ENCODE measurements around the gene FN3K. TPM values are rescaled to one million over a fixed set of nuclear protein-coding genes. Genes with fewer than 3 reads are reported as not detected.
A peak's percentile ranks its signal among the peaks of the same experiment; 100 is the strongest.

FN3K gene
- total RNA-seq, 1 experiment from 2014 or later = 28.3 TPM

GRCh38 chr17:82690786-82691489 is 44.5 kb upstream of the FN3K start:
- H4K20me1 ChIP-seq (ENCODE audit: control insufficient read depth, insufficient read depth, insufficient read length) = no peaks in the 10 kb centered on the region
- H2AFZ ChIP-seq (ENCODE audit: low read length) = no peak overlapping the region
- no peaks in the 10 kb centered on the region for H3K79me2 ChIP-seq (ENCODE audit: insufficient read depth, low read length)
- 0 out of 4 replicates have a peak, but pooled peaks cover 0 to 2% of the 10 kb centered on the region in 2 experiments for H3K4me1 Mint-ChIP-seq
- no peak for DNase-seq
- no peaks in the 10 kb centered on the region for H3K27me3 ChIP-seq (ENCODE audit: insufficient read depth, low read length)
- peak overlapping the region; percentile 3 for H2BK20ac ChIP-seq (ENCODE audit: low read depth, low read length, poor library complexity, severe bottlenecking)
- H3K27ac ChIP-seq (ENCODE audit: insufficient read length, low read depth, low read length) = no peak overlapping the region
- H3K27me3 Mint-ChIP-seq (ENCODE audit: low read depth) = peaks cover 21% of the 10 kb centered on the region
- H4K8ac ChIP-seq (replicated peaks; ENCODE audit: insufficient read length, low read depth, low read length) = no peak overlapping the region
- no peak overlapping the region for H3K9ac ChIP-seq (ENCODE audit: extremely low read depth, insufficient read length, low read length)
- no peak overlapping the region for H2BK15ac ChIP-seq (ENCODE audit: low read depth, low read length)
- H3K18ac ChIP-seq (ENCODE audit: insufficient read length, low read depth, low read length) = no peak overlapping the region
- H3K9me3 ChIP-seq (ENCODE audit: control insufficient read depth, low read depth, low read length) = no peaks in the 10 kb centered on the region
- no peak overlapping the region for H3K27ac Mint-ChIP-seq
- H3K4me3 Mint-ChIP-seq = no peak overlapping the region
- no peak overlapping the region for H3T11ph ChIP-seq (ENCODE audit: low read length)
- peaks cover 0 to 8% (median 7%) of the 10 kb centered on the region in 3 experiments; a peak in 4 of 7 replicates for H3K36me3 Mint-ChIP-seq (ENCODE audit: insufficient read depth in 1 of 3, low read depth in 3 of 3)
- H4K5ac ChIP-seq (ENCODE audit: insufficient read length, low read depth, low read length) = no peak overlapping the region
- no peak overlapping the region for H2BK120ac ChIP-seq (ENCODE audit: low read depth, low read length, poor library complexity, severe bottlenecking)
- H3K4me2 ChIP-seq (ENCODE audit: insufficient read depth, insufficient read length, low read length) = no peak overlapping the region
- WGBS (ENCODE audit: extremely low coverage, insufficient read length, low lambda C conversion rate) = no CpG with 5 or more reads among the region's 18 CpGs
- no peaks in the 10 kb centered on the region for H3K79me1 ChIP-seq (ENCODE audit: insufficient read depth, low read depth, low read length, poor library complexity, severe bottlenecking)
- no peak overlapping the region for H2AK5ac ChIP-seq (ENCODE audit: insufficient read length, low read length)
- H4K91ac ChIP-seq (ENCODE audit: insufficient read length, low read depth, low read length) = no peak overlapping the region
- no peak for TF ChIP-seq CTCF (conservative IDR thresholded peaks at IDR 0.05)
- no peaks in the 10 kb centered on the region for H3K4me1 ChIP-seq (ENCODE audit: insufficient read depth, low read length)
- H3K14ac ChIP-seq (ENCODE audit: insufficient read depth, low read length) = no peak overlapping the region
- no peak overlapping the region for H3K4ac ChIP-seq (ENCODE audit: low read depth, low read length)
- H2BK12ac ChIP-seq (ENCODE audit: insufficient read length, low read depth, low read length) = no peak overlapping the region
- H3K23me2 ChIP-seq (ENCODE audit: insufficient read length, low read depth, low read length, poor library complexity, severe bottlenecking) = no peaks in the 10 kb centered on the region
- no peak overlapping the region for H3K23ac ChIP-seq (ENCODE audit: insufficient read length, low read depth, low read length)
- no peak overlapping the region for H2BK5ac ChIP-seq (ENCODE audit: insufficient read length, low read length)
- peaks cover 10 to 13% of the 10 kb centered on the region in 2 experiments; a peak in 3 of 5 replicates for H3K9me3 Mint-ChIP-seq
- no peak overlapping the region for H3K56ac ChIP-seq (ENCODE audit: insufficient read length, low read depth, low read length)

Measured in H9 (cell line).